Naive thymus-derived CD4-positive, alpha-beta T cell (primary cell): ENCODE data around the gene ADGRL3. TPM values are rescaled to one million over a fixed set of nuclear protein-coding genes. Genes with fewer than 3 reads are reported as not detected.
"Not testable (repeated sequence)": the region's sequence is repeated elsewhere in the genome, so short reads cannot be mapped to it uniquely, and the experiment has no call there.

Experiments
- ATAC-seq: fragments of 150-1000 bp; cut with Tn5 transposase; 2 replicates; pipeline ENCODE4 v1.10.0; 2021; ENCODE audit warnings: mild to moderate bottlenecking, moderate library complexity
- CTCF ChIA-PET: fragments of 350-600 bp; sonication (Branson Sonifier 250); formaldehyde crosslinking; loops from one replicate; lab custom pipeline; 2021; ENCODE audit warnings: antibody characterized with exemption; lab: Charles Lee
- POLR2A ChIA-PET: fragments of 350-600 bp; sonication (Branson Sonifier 250); formaldehyde crosslinking; loops from one replicate; lab custom pipeline; 2021; ENCODE audit warnings: antibody characterized with exemption, inconsistent platforms; lab: Charles Lee
- DNase-seq, 9 donors: peaks; one replicate each; pipeline versions ENCODE4 v3.0.0 to v3.0.0-alpha.2; 2020 to 2022; ENCODE audit warnings: mixed read lengths in 1 of 9
- H3K27ac ChIP-seq: one replicate; pipeline ENCODE4 v1.7.0; 2013; ENCODE audit warnings: mild to moderate bottlenecking, low read depth, low read length, moderate library complexity
- H3K27me3 ChIP-seq, 2 donors: one replicate each; pipeline ENCODE4 v1.7.0; 2013; ENCODE audit warnings: low read length in 2 of 2, mild to moderate bottlenecking in 2 of 2, moderate library complexity in 2 of 2; ENCODE audit not compliant: control insufficient read depth in 2 of 2, insufficient read depth in 2 of 2
- H3K36me3 ChIP-seq, 3 experiments: 1 replicate in 2 of 3; 2 replicates in 1 of 3; pipeline ENCODE4 v1.7.0; 2013; ENCODE audit warnings: low read length in 3 of 3, mild to moderate bottlenecking in 3 of 3, moderate library complexity in 1 of 3; ENCODE audit not compliant: insufficient read depth in 3 of 3, control insufficient read depth in 2 of 3
- H3K4me1 ChIP-seq, 2 donors: one replicate each; pipeline ENCODE4 v1.7.0; 2013; ENCODE audit warnings: low read length in 2 of 2, mild to moderate bottlenecking in 2 of 2, moderate library complexity in 1 of 2; ENCODE audit not compliant: control insufficient read depth in 2 of 2, insufficient read depth in 2 of 2
- H3K4me3 ChIP-seq: 2 replicates; pipeline ENCODE4 v1.7.0; 2013; ENCODE audit warnings: mild to moderate bottlenecking, low read length
- H3K9me3 ChIP-seq, 3 experiments: 1 replicate in 2 of 3; 2 replicates in 1 of 3; pipeline ENCODE4 v1.7.0; 2013; ENCODE audit warnings: low read length in 3 of 3; ENCODE audit not compliant: control insufficient read depth in 2 of 3
- H3K27ac Mint-ChIP-seq, 9 donors: one replicate each; pipeline ENCODE4 v1.8.0; 2020 to 2022; ENCODE audit warnings: mixed read lengths in 9 of 9, mild to moderate bottlenecking in 8 of 9, moderate library complexity in 5 of 9, inconsistent platforms in 2 of 9
- H3K27me3 Mint-ChIP-seq, 5 donors: one replicate each; pipeline ENCODE4 v1.8.0; 2021 to 2022; ENCODE audit warnings: mixed read lengths in 5 of 5, mild to moderate bottlenecking in 1 of 5
- H3K36me3 Mint-ChIP-seq, 5 donors: one replicate each; pipeline ENCODE4 v1.8.0; 2020 to 2022; ENCODE audit warnings: mixed read lengths in 5 of 5, mild to moderate bottlenecking in 3 of 5, inconsistent platforms in 1 of 5
- H3K4me1 Mint-ChIP-seq, 7 donors: one replicate each; pipeline ENCODE4 v1.8.0; 2020 to 2022; ENCODE audit warnings: mixed read lengths in 7 of 7, mild to moderate bottlenecking in 3 of 7, inconsistent platforms in 1 of 7
- H3K4me3 Mint-ChIP-seq, 10 donors: one replicate each; pipeline ENCODE4 v1.8.0; 2020 to 2022; ENCODE audit warnings: mild to moderate bottlenecking in 10 of 10, mixed read lengths in 10 of 10, moderate library complexity in 6 of 10, inconsistent platforms in 2 of 10
- H3K9me3 Mint-ChIP-seq, 11 donors: one replicate each; pipeline ENCODE4 v1.8.0; 2020 to 2022; ENCODE audit warnings: mixed read lengths in 11 of 11, mild to moderate bottlenecking in 4 of 11, inconsistent platforms in 1 of 11, moderate library complexity in 1 of 11
- intact Hi-C, 2 donors: fragments of 100-400 bp; cut with micrococcal nuclease; formaldehyde crosslinking; loops; one replicate each; pipeline ENCODE4 v1.15.1; 2023
- polyA plus RNA-seq, 2 donors: library from polyadenylated mRNA; unstranded; fragments of 300-500 nt; fragmentation: Illumina TruSeq; gene quantifications; one replicate each; pipeline ENCODE4 v1.2.3, GENCODE V29; 2021
- total RNA-seq, 6 experiments: library from RNA in 5 of 6; stranded (reverse) in 5 of 6; gene quantifications; 1 replicate in 5 of 6; 2 replicates in 1 of 6; pipeline ENCODE4 v1.2.3 and lab custom pipeline; 2021 to 2026

The ADGRL3 gene
- total and polyA plus RNA-seq, 7 experiments from 2014 or later: not detected

- Histone ChIP-seq H3K36me3 (no peaks in the 10 kb centered on the region), H3K27ac (no peak overlapping the region), H3K4me1 (no peaks in the 10 kb centered on the region), H3K27me3 (no peaks in the 10 kb centered on the region), H3K9me3 (no peaks in the 10 kb centered on the region), H3K4me3 (no peak overlapping the region)
- no peak for DNase-seq
- Mint-ChIP-seq H3K4me3 (no peak overlapping the region), H3K4me1 (no peaks in the 10 kb centered on the region), H3K27ac (no peak overlapping the region), H3K27me3 (no peaks in the 10 kb centered on the region), H3K36me3 (no peaks in the 10 kb centered on the region), H3K9me3 (peaks cover 0 to 14% (median 5%) of the 10 kb centered on the region in 11 donors)
- intact Hi-C loops: no loop called here
- ChIA-PET CTCF (no interaction called here), POLR2A (no interaction called here)
- no peak for ATAC-seq
These were observed 637.9 kb downstream of the ADGRL3 start for GRCh38 chr4:61838072-61838471.

- H3K36me3 ChIP-seq: no peaks in the 10 kb centered on the region
- H3K9me3 Mint-ChIP-seq: peaks cover 0 to 17% (median 8%) of the 10 kb centered on the region in 11 donors
- H3K4me3 ChIP-seq: no peak overlapping the region
- DNase-seq: no peak
- no peaks in the 10 kb centered on the region for H3K9me3 ChIP-seq
- POLR2A ChIA-PET: no interaction called here
- CTCF ChIA-PET: no interaction called here
- H3K27ac Mint-ChIP-seq: no peak overlapping the region
- intact Hi-C loops: no loop called here
- H3K4me3 Mint-ChIP-seq: no peak overlapping the region
- no peak overlapping the region for H3K27ac ChIP-seq
- no peaks in the 10 kb centered on the region for H3K4me1 Mint-ChIP-seq
- H3K4me1 ChIP-seq: no peaks in the 10 kb centered on the region
- H3K27me3 Mint-ChIP-seq: no peaks in the 10 kb centered on the region
- no peak for ATAC-seq
- H3K36me3 Mint-ChIP-seq: no peaks in the 10 kb centered on the region
- no peaks in the 10 kb centered on the region for H3K27me3 ChIP-seq
These were observed 641.6 kb downstream of the ADGRL3 start for GRCh38 chr4:61841714-61842113.

GRCh38 chr4:61851126-61851525 lies 651.0 kb downstream of the ADGRL3 start:
- Histone ChIP-seq H3K9me3 (no peaks in the 10 kb centered on the region), H3K36me3 (no peaks in the 10 kb centered on the region), H3K4me1 (no peaks in the 10 kb centered on the region), H3K4me3 (no peak overlapping the region), H3K27me3 (no peaks in the 10 kb centered on the region), H3K27ac (no peak overlapping the region)
- Mint-ChIP-seq H3K4me3 (no peak overlapping the region), H3K9me3 (peaks cover 0 to 23% (median 2%) of the 10 kb centered on the region in 11 donors), H3K27ac (no peak overlapping the region), H3K36me3 (no peaks in the 10 kb centered on the region), H3K4me1 (no peaks in the 10 kb centered on the region), H3K27me3 (no peaks in the 10 kb centered on the region)
- DNase-seq: no peak
- no peak for ATAC-seq
- POLR2A ChIA-PET: no interaction called here
- CTCF ChIA-PET: no interaction called here
- intact Hi-C loops: no loop called here

- H3K27ac Mint-ChIP-seq, H3K9me3 ChIP-seq, H3K36me3 Mint-ChIP-seq, H3K4me1 Mint-ChIP-seq, H3K4me1 ChIP-seq, H3K27me3 Mint-ChIP-seq, H3K27me3 ChIP-seq, H3K4me3 ChIP-seq, H3K4me3 Mint-ChIP-seq, DNase-seq, intact Hi-C loops, POLR2A ChIA-PET, ATAC-seq, H3K27ac ChIP-seq, CTCF ChIA-PET, H3K36me3 ChIP-seq: not testable (repeated sequence)
- peaks cover 0 to 23% (median 3%) of the 10 kb centered on the region in 11 donors for H3K9me3 Mint-ChIP-seq
These were observed 652.0 kb downstream of the ADGRL3 start for GRCh38 chr4:61852105-61852504.

GRCh38 chr4:61853041-61853440 lies 652.9 kb downstream of the ADGRL3 start:
- Histone ChIP-seq H3K27ac (no peak overlapping the region), H3K27me3 (no peaks in the 10 kb centered on the region), H3K9me3 (no peaks in the 10 kb centered on the region), H3K4me3 (no peak overlapping the region), H3K36me3 (no peaks in the 10 kb centered on the region), H3K4me1 (no peaks in the 10 kb centered on the region)
- Mint-ChIP-seq H3K4me3 (no peak overlapping the region), H3K9me3 (peaks cover 1 to 23% (median 5%) of the 10 kb centered on the region in 11 donors), H3K4me1 (no peaks in the 10 kb centered on the region), H3K27ac (no peak overlapping the region), H3K36me3 (peaks cover 0 to 4% (median 0%) of the 10 kb centered on the region in 5 donors), H3K27me3 (no peaks in the 10 kb centered on the region)
- ChIA-PET CTCF (no interaction called here), POLR2A (no interaction called here)
- DNase-seq (no peak), ATAC-seq (no peak)
- intact Hi-C loops: no loop called here

- intact Hi-C loops: no loop called here
- H3K9me3 ChIP-seq: no peaks in the 10 kb centered on the region
- no peak for DNase-seq
- H3K4me1 ChIP-seq: no peaks in the 10 kb centered on the region
- Mint-ChIP-seq H3K4me3 (no peak overlapping the region), H3K36me3 (peaks cover 0 to 4% (median 0%) of the 10 kb centered on the region in 5 donors), H3K27ac (no peak overlapping the region), H3K4me1 (no peaks in the 10 kb centered on the region), H3K27me3 (no peaks in the 10 kb centered on the region), H3K9me3 (peaks cover 0 to 17% (median 6%) of the 10 kb centered on the region in 11 donors)
- CTCF ChIA-PET: no interaction called here
- no peaks in the 10 kb centered on the region for H3K27me3 ChIP-seq
- POLR2A ChIA-PET: no interaction called here
- ATAC-seq: no peak
- no peak overlapping the region for H3K4me3 ChIP-seq
- H3K27ac ChIP-seq: no peak overlapping the region
- no peaks in the 10 kb centered on the region for H3K36me3 ChIP-seq
These were observed 660.2 kb downstream of the ADGRL3 start for GRCh38 chr4:61860376-61860775.

GRCh38 chr4:61864286-61864685 lies 664.2 kb downstream of the ADGRL3 start:
- DNase-seq (no peak), ATAC-seq (no peak)
- Mint-ChIP-seq H3K4me1 (no peaks in the 10 kb centered on the region), H3K27me3 (no peaks in the 10 kb centered on the region), H3K4me3 (no peak overlapping the region), H3K27ac (no peak overlapping the region), H3K9me3 (peaks cover 0 to 13% (median 5%) of the 10 kb centered on the region in 11 donors), H3K36me3 (no peaks in the 10 kb centered on the region)
- no peak overlapping the region for H3K27ac ChIP-seq
- ChIA-PET CTCF (no interaction called here), POLR2A (no interaction called here)
- H3K36me3 ChIP-seq: no peaks in the 10 kb centered on the region
- H3K27me3 ChIP-seq: no peaks in the 10 kb centered on the region
- intact Hi-C loops: no loop called here
- H3K9me3 ChIP-seq: no peaks in the 10 kb centered on the region
- H3K4me1 ChIP-seq: no peaks in the 10 kb centered on the region
- no peak overlapping the region for H3K4me3 ChIP-seq
